A549 (cell line): ENCODE measurements around the gene PCDHA7. TPM values are rescaled to one million over a fixed set of nuclear protein-coding genes. Genes with fewer than 3 reads are reported as not detected.
A peak's percentile ranks its signal among the peaks of the same experiment; 100 is the strongest.

ENCODE experiments used
- ATAC-seq, 2 experiments: fragments of 200-7000 bp in 1 of 2; fragments of >200 bp in 1 of 2; cut with Nextera tagmentation in 1 of 2; cut with Tn5 transposase in 1 of 2; 3 replicates each; pipeline versions ENCODE4 v1.8.0 to v1.9.1; 2018 to 2020; ENCODE audit warnings: mild to moderate bottlenecking in 1 of 2, moderate library complexity in 1 of 2
- CTCF ChIA-PET: fragments of 300-600 bp; sonication (Branson Sonifier 250); formaldehyde crosslinking; extraction: SDS; loops from one replicate; lab custom pipeline; 2021; ENCODE audit warnings: antibody characterized with exemption, inconsistent platforms; lab: Yijun Ruan, JAX
- POLR2A ChIA-PET: fragments of 350-600 bp; formaldehyde crosslinking; extraction: SDS; loops from one replicate; lab custom pipeline; 2021; ENCODE audit warnings: antibody characterized with exemption, inconsistent platforms; lab: Yijun Ruan, JAX
- DNase-seq, 2 experiments: peaks; one replicate each; pipeline versions ENCODE4 v3.0.0 to v3.0.0-alpha.2; 2011 to 2016; ENCODE audit warnings: low read depth in 1 of 2, low spot score in 1 of 2
- FAIRE-seq: peaks from 2 replicates; lab custom pipeline; 2011; peaks lifted over from hg19 to GRCh38; lab: Jason Lieb, UNC
- H3K27ac ChIP-seq, 2 experiments: fragments of >200 bp; sonication (Bioruptor Twin); formaldehyde crosslinking; 3 replicates each; pipeline ENCODE4 v1.5.1; 2016 to 2017
- H3K4me1 ChIP-seq: fragments of >200 bp; sonication (Bioruptor Twin); formaldehyde crosslinking; 3 replicates; pipeline ENCODE4 v1.6.1; 2016
- H3K4me2 ChIP-seq: fragments of >200 bp; sonication (Bioruptor Twin); formaldehyde crosslinking; 3 replicates; pipeline ENCODE4 v1.6.1; 2016
- H3K4me3 ChIP-seq: fragments of >200 bp; sonication (Bioruptor Twin); formaldehyde crosslinking; 3 replicates; pipeline ENCODE4 v1.5.1; 2016
- H3K9me3 ChIP-seq: fragments of >200 bp; sonication (Bioruptor Twin); formaldehyde crosslinking; 3 replicates; pipeline ENCODE4 v1.6.1; 2016
- ATOH8 ChIP-seq: fragments of 250-450 bp; sonication (Bioruptor Pico); IDR thresholded peaks from 2 replicates; pipeline ENCODE4 v1.5.0; 2020; ENCODE audit warnings: low read depth, mild to moderate bottlenecking, moderate library complexity
- BCL3 ChIP-seq: fragments of >200 bp; sonication (Bioruptor Twin); formaldehyde crosslinking; IDR thresholded peaks from 3 replicates; pipeline ENCODE4 v1.6.1; 2016
- CBX8 ChIP-seq: fragments of 200-600 bp; sonication (generic); IDR thresholded peaks from 2 replicates; pipeline ENCODE4 v1.6.1; 2016
- CHD4 ChIP-seq: fragments of 200-600 bp; sonication (generic); IDR thresholded peaks from 2 replicates; pipeline ENCODE4 v1.6.1; 2016; ENCODE audit warnings: antibody characterized with exemption, mild to moderate bottlenecking, borderline replicate concordance
- CTCF ChIP-seq: fragments of >200 bp; sonication (Bioruptor Twin); formaldehyde crosslinking; IDR thresholded peaks from 3 replicates; pipeline ENCODE4 v1.5.1; 2016
- E2F6 ChIP-seq: IDR thresholded peaks from 2 replicates; pipeline ENCODE4 v1.6.1; 2012; ENCODE audit warnings: low read depth, borderline replicate concordance
- EHMT2 ChIP-seq: fragments of 200-600 bp; sonication (generic); IDR thresholded peaks from 2 replicates; pipeline ENCODE4 v1.6.1; 2016; ENCODE audit warnings: antibody characterized with exemption, low read depth, mild to moderate bottlenecking, moderate library complexity
- ELK1 ChIP-seq: fragments of 150-350 bp; IDR thresholded peaks from 2 replicates; pipeline ENCODE4 v1.6.1; 2014; ENCODE audit warnings: low read depth, mild to moderate bottlenecking, low read length
- HOXB13 ChIP-seq: fragments of 250-450 bp; sonication (Bioruptor Pico); IDR thresholded peaks from 2 replicates; pipeline ENCODE4 v1.5.0; 2020; ENCODE audit warnings: low read depth, mild to moderate bottlenecking, moderate library complexity
- MAX ChIP-seq: IDR thresholded peaks from 2 replicates; pipeline ENCODE4 v1.6.1; 2012
- MAZ ChIP-seq: fragments of 150-350 bp; IDR thresholded peaks from 2 replicates; pipeline ENCODE4 v1.6.1; 2014; ENCODE audit warnings: antibody characterized with exemption, low read depth, low read length, borderline replicate concordance
- MYC ChIP-seq: IDR thresholded peaks from 2 replicates; pipeline ENCODE4 v1.6.1; 2012; ENCODE audit warnings: mild to moderate bottlenecking, inconsistent platforms, low read length, improper control_type of control experiment, borderline replicate concordance
- PHF8 ChIP-seq: fragments of 200-600 bp; sonication (generic); IDR thresholded peaks from 2 replicates; pipeline ENCODE4 v1.6.1; 2016; ENCODE audit warnings: low read depth, mild to moderate bottlenecking, antibody characterized with exemption, moderate library complexity, borderline replicate concordance
- RAD21 ChIP-seq, 2 experiments: fragments of >200 bp in 1 of 2; sonication (Bioruptor Twin) in 1 of 2; formaldehyde crosslinking in 1 of 2; IDR thresholded peaks in 1 of 2; conservative IDR thresholded peaks in 1 of 2; 2 replicates in 1 of 2; 3 replicates in 1 of 2; pipeline ENCODE4 v1.6.1; 2012 to 2018; ENCODE audit warnings: inconsistent platforms in 1 of 2
- ZNF302 ChIP-seq: fragments of 250-450 bp; sonication (Bioruptor Pico); IDR thresholded peaks from 2 replicates; pipeline ENCODE4 v1.9.0; 2021; ENCODE audit warnings: inconsistent platforms, mild to moderate bottlenecking, moderate library complexity
- ZSCAN20 ChIP-seq: fragments of 250-450 bp; sonication (Bioruptor Pico); IDR thresholded peaks from 2 replicates; pipeline ENCODE4 v1.8.0; 2022; ENCODE audit warnings: mild to moderate bottlenecking, moderate library complexity
- WGBS: methylation state at CpG from one replicate; pipeline ENCODE4 v1.1.6; 2017; ENCODE audit errors: missing lambda C conversion rate; 5-methylcytosine and 5-hydroxymethylcytosine counted together
- polyA plus RNA-seq, 4 experiments: library from polyadenylated mRNA; depleted of rRNA in 3 of 4; stranded (reverse); fragments of >200 nt; fragmentation: RNase III in 1 of 4; extraction: RNeasy Plus Mini Kit Qiagen cat#74134 plus additional on column Dnase treatment in 1 of 4; gene quantifications; 2 replicates in 3 of 4; 3 replicates in 1 of 4; pipeline ENCODE4 v1.2.3, GENCODE V29; 2011 to 2017

Gene PCDHA7
- polyA plus RNA-seq, 2 of the 4 experiments (the other 2 are of a cell fraction) = 0.14 to 0.23 TPM

DNA sequence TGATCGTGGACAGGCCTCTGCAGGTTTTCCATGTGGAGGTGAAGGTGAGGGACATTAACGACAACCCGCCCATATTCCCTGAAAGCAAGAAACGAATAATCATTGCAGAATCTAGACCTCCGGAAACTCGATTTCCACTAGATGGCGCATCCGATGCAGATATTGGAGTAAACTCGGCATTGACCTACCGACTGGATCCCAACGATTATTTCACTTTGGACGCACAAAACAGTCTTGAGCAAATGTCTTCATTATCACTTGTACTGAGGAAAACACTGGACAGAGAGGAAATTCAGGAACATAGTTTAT lies 48.5 kb downstream of the PCDHA7 start:
- FAIRE-seq (no peak), DNase-seq (peak; percentile 38 to 46), ATAC-seq (peak in 1 of 2 experiments; percentile 54; a peak in 3 of 6 replicates)
- H3K4me3 ChIP-seq = no peak overlapping the region
- no peak overlapping the region for H3K4me2 ChIP-seq
- POLR2A ChIA-PET = no interaction called here
- H3K9me3 ChIP-seq = peaks cover 4% of the 10 kb centered on the region; the same call in 2 of the 3 replicates
- CTCF ChIA-PET = interaction anchor here (1.1 to 1.3 kb wide), 2 partner anchors 12 to 44 kb away, joined by 3 to 4 read pairs; partner anchors contain the start of gene PCDHAC1
- TF ChIP-seq CBX8 (no peak), CTCF (peak; percentile 32; the same call in 2 of the 3 replicates), RAD21 (conservative IDR thresholded peaks at IDR 0.05 in 1 of 2, IDR thresholded peaks at IDR 0.05 in 1 of 2) (peak; percentile 35 to 60; a peak in 4 of 5 replicates)
- H3K4me1 ChIP-seq = no peaks in the 10 kb centered on the region
- 57% methylated on average over 12 of the region's 12 CpGs for whole genome bisulfite sequencing
- no peak overlapping the region for H3K27ac ChIP-seq

GRCh38 chr5:140883373-140883772 lies 49.3 kb downstream of the PCDHA7 start:
- Histone ChIP-seq H3K9me3 (peaks cover 4% of the 10 kb centered on the region; the same call in 2 of the 3 replicates), H3K4me2 (no peak overlapping the region), H3K4me1 (no peaks in the 10 kb centered on the region), H3K27ac (no peak overlapping the region), H3K4me3 (no peak overlapping the region)
- TF ChIP-seq HOXB13 = no peak
- no peak for DNase-seq
- no peak for FAIRE-seq
- CTCF ChIA-PET = interaction anchor here (1.3 kb wide), 1 partner anchor 11 kb away, joined by 3 read pairs; no protein-coding TSS in a partner anchor
- whole genome bisulfite sequencing = 90% methylated on average over 41 of the region's 41 CpGs
- POLR2A ChIA-PET = no interaction called here
- ATAC-seq = no peak

- ATAC-seq = no peak
- Histone ChIP-seq H3K4me3 (no peak overlapping the region), H3K4me2 (no peak overlapping the region), H3K27ac (no peak overlapping the region), H3K9me3 (peaks cover 4% of the 10 kb centered on the region; the same call in 2 of the 3 replicates), H3K4me1 (no peaks in the 10 kb centered on the region)
- TF ChIP-seq BCL3 (no peak), E2F6 (no peak), ATOH8 (CRISPR knock-in tag) (no peak), ZSCAN20 (CRISPR knock-in tag) (no peak), CHD4 (no peak), CTCF (no peak), MYC (no peak), MAX (no peak), ELK1 (no peak), PHF8 (no peak), MAZ (no peak), EHMT2 (no peak), ZNF302 (CRISPR knock-in tag) (no peak)
- POLR2A ChIA-PET = no interaction called here
- CTCF ChIA-PET = interaction anchor here (0.6 to 1.3 kb wide), 3 partner anchors 8 to 15 kb away, joined by 3 read pairs; no protein-coding TSS in a partner anchor
- no peak for DNase-seq
- no peak for FAIRE-seq
- whole genome bisulfite sequencing = 90% methylated on average over 68 of the region's 79 CpGs
Observed at GRCh38 chr5:140883927-140884697, 50.0 kb downstream of the PCDHA7 start.
